ENCODE measurements around the gene MTOR. TPM values are rescaled to one million over a fixed set of nuclear protein-coding genes. Genes with fewer than 3 reads are reported as not detected.

The MTOR gene
- polyA plus RNA-seq, 1 of the 3 experiments (the other 2 are of a cell fraction): 20.9 TPM

- H3K9ac ChIP-seq: peak overlapping the region; percentile 73
- no peaks in the 10 kb centered on the region for H3K27me3 ChIP-seq (ENCODE audit: insufficient read depth)
- no peak overlapping the region for H3K27ac ChIP-seq (ENCODE audit: low read depth in 2 of 2, low read length in 1 of 2)
- peaks cover 10% of the 10 kb centered on the region for H3F3A ChIP-seq (replicated peaks; ENCODE audit: insufficient read depth)
- peak; percentile 48 for DNase-seq
- H3K4me1 ChIP-seq (ENCODE audit: control insufficient read depth in 1 of 2, insufficient read depth in 2 of 2, low read depth in 1 of 2, low read length in 1 of 2): peaks cover 5 to 13% of the 10 kb centered on the region in 2 experiments; a peak in 3 of 4 replicates
- H3K4me2 ChIP-seq: peak overlapping the region; percentile 99
- POLR2A ChIA-PET: no interaction called here
- H3K9me3 ChIP-seq: no peaks in the 10 kb centered on the region
- CTCF ChIA-PET: interaction anchor here (3.7 kb wide), 1 partner anchor 21 kb away, joined by 34 read pairs; no protein-coding TSS in a partner anchor
- peaks cover 4% of the 10 kb centered on the region; the same call in 1 of the 2 replicates for H4K20me1 ChIP-seq (ENCODE audit: insufficient read depth)
- H2AFZ ChIP-seq (ENCODE audit: low read depth): no peak overlapping the region
- no peak for TF ChIP-seq MAX (IDR thresholded peaks at IDR 0.05; ENCODE audit: low read depth)
- TF ChIP-seq RFX5 (IDR thresholded peaks at IDR 0.05; ENCODE audit: low read length): no peak
- no peak for TF ChIP-seq GABPA (IDR thresholded peaks at IDR 0.05; ENCODE audit: low read depth)
- TF ChIP-seq MXI1 (IDR thresholded peaks at IDR 0.05; ENCODE audit: low read depth, low read length): no peak
- TF ChIP-seq EP300 (IDR thresholded peaks at IDR 0.05; ENCODE audit: borderline replicate concordance in 1 of 2, low read depth in 1 of 2, low read length in 1 of 2): no peak
- TF ChIP-seq FOXJ3 (CRISPR knock-in tag; IDR thresholded peaks at IDR 0.05): no peak
- TF ChIP-seq CTCF (IDR thresholded peaks at IDR 0.05): no peak
- TF ChIP-seq MEF2A (IDR thresholded peaks at IDR 0.05; ENCODE audit: borderline replicate concordance, low read depth): no peak
- no peak for TF ChIP-seq SIN3A (IDR thresholded peaks at IDR 0.05; ENCODE audit: borderline replicate concordance, low read depth, low read length)
- no peak for TF ChIP-seq RAD21 (IDR thresholded peaks at IDR 0.05; ENCODE audit: low read length)
- TF ChIP-seq YY1 (IDR thresholded peaks at IDR 0.05; ENCODE audit: low read depth): no peak
- TF ChIP-seq REST (IDR thresholded peaks at IDR 0.05; ENCODE audit: low read depth, low read length): no peak
- no peak for TF ChIP-seq TAF1 (IDR thresholded peaks at IDR 0.05; ENCODE audit: borderline replicate concordance, low read depth, low read length)
- no peak for TF ChIP-seq USF1 (IDR thresholded peaks at IDR 0.05; ENCODE audit: borderline replicate concordance, low read depth)
- no peak for TF ChIP-seq SMC3 (IDR thresholded peaks at IDR 0.05; ENCODE audit: low read depth, low read length)
- H3K9me2 ChIP-seq: no peaks in the 10 kb centered on the region
- peak overlapping the region; percentile 86 to 87 for H3K4me3 ChIP-seq (ENCODE audit: low read depth in 2 of 2, low read length in 1 of 2)
- peaks cover 5 to 17% of the 10 kb centered on the region in 2 experiments for H3K36me3 ChIP-seq (replicated peaks in 1 of 2; ENCODE audit: control insufficient read depth in 1 of 2, insufficient read depth in 2 of 2, low read length in 1 of 2)
- H3K79me2 ChIP-seq (ENCODE audit: insufficient read depth): peaks cover 31% of the 10 kb centered on the region
- WGBS (ENCODE audit: low lambda C conversion rate): 26% methylated on average over 17 of the region's 28 CpGs
Measured at GRCh38 chr1:11058595-11059154, 203.7 kb downstream of the MTOR start.
